Spinal cord (tissue), 9 donors: Measurements from ENCODE around the gene KMT2D. TPM values are rescaled to one million over a fixed set of nuclear protein-coding genes. Genes with fewer than 3 reads are reported as not detected.

Source experiments
- DNase-seq, 6 donors: peaks; one replicate each; pipeline versions ENCODE4 v3.0.0 to v3.0.0-alpha.2; 2013 to 2015; ENCODE audit warnings: low spot score in 6 of 6, low read depth in 4 of 6
- H3K27ac ChIP-seq: one replicate; pipeline ENCODE4 v1.5.1; 2013; ENCODE audit warnings: low read depth, low read length, control low read depth
- H3K27me3 ChIP-seq: one replicate; pipeline ENCODE4 v1.6.1; 2013; ENCODE audit warnings: low read length; ENCODE audit not compliant: control insufficient read depth, insufficient read depth
- H3K36me3 ChIP-seq: one replicate; pipeline ENCODE4 v1.6.1; 2013; ENCODE audit warnings: low read length; ENCODE audit not compliant: control insufficient read depth, insufficient read depth
- H3K4me1 ChIP-seq: one replicate; pipeline ENCODE4 v1.6.1; 2013; ENCODE audit warnings: low read length; ENCODE audit not compliant: control insufficient read depth, insufficient read depth
- H3K4me3 ChIP-seq: one replicate; pipeline ENCODE4 v1.5.1; 2013; ENCODE audit warnings: low read depth, low read length, control low read depth
- H3K9me3 ChIP-seq: one replicate; pipeline ENCODE4 v1.6.1; 2013; ENCODE audit warnings: low read length; ENCODE audit not compliant: control insufficient read depth, insufficient read depth
- polyA plus RNA-seq, 2 donors: library from polyadenylated mRNA; unstranded; fragments of 120-200 nt; gene quantifications; one replicate each; pipeline ENCODE4 v1.2.1, GENCODE V29; 2013; ENCODE audit not compliant: insufficient read length in 2 of 2
- total RNA-seq, 2 donors: library from RNA; depleted of rRNA in 1 of 2; stranded (reverse); fragments of 120-200 nt in 1 of 2; fragments of >200 nt in 1 of 2; gene quantifications; one replicate each; pipeline versions ENCODE4 v1.2.3 to v1.2.4, GENCODE V29; 2013 to 2014

KMT2D gene
- total and polyA plus RNA-seq, 4 donors = 27.2 to 43.2 (median 40.6) TPM

GRCh38 chr12:49012739-49013138 is 47.9 kb downstream of the KMT2D start:
- DNase-seq = no peak

More at GRCh38 chr12:49012739-49013138, 47.9 kb downstream of the KMT2D start:
- H3K36me3 ChIP-seq = peaks cover 21% of the 10 kb centered on the region
- H3K27me3 ChIP-seq = no peaks in the 10 kb centered on the region
- H3K4me3 ChIP-seq = no peak overlapping the region
- no peaks in the 10 kb centered on the region for H3K9me3 ChIP-seq
- H3K4me1 ChIP-seq = peaks cover 4% of the 10 kb centered on the region
- H3K27ac ChIP-seq = no peak overlapping the region

Other genes starting within 250 kb of the KMT2D start
- gene CACNB3, start 242.3 kb downstream of the KMT2D start, total RNA-seq = 10 to 100 TPM; 24.0 to 37.0 TPM
- 10 to 100 TPM; 73.8 to 89.6 TPM for gene CACNB3, start 242.3 kb downstream of the KMT2D start, polyA plus RNA-seq
- 10 to 100 TPM; 44.0 to 85.4 TPM for gene DDX23, start 208.6 kb downstream of the KMT2D start, total RNA-seq
- gene DDX23, start 208.6 kb downstream of the KMT2D start, polyA plus RNA-seq = 10 to 100 TPM; 76.1 to 87.0 TPM
- 10 to 100 TPM in 1 of 2 donors, 1 to 10 TPM in 1; 8.5 to 15.1 TPM for gene RND1, start 194.9 kb downstream of the KMT2D start, total RNA-seq
- 10 to 100 TPM; 41.7 to 45.8 TPM for gene RND1, start 194.9 kb downstream of the KMT2D start, polyA plus RNA-seq
- gene FKBP11, start 135.3 kb downstream of the KMT2D start, total RNA-seq = 10 to 100 TPM; 12.7 to 13.9 TPM
- 10 to 100 TPM; 12.4 to 22.5 TPM for gene FKBP11, start 135.3 kb downstream of the KMT2D start, polyA plus RNA-seq
- 10 to 100 TPM; 67.9 to 74.6 TPM for gene ARF3, start 103.3 kb downstream of the KMT2D start, total RNA-seq
- gene ARF3, start 103.3 kb downstream of the KMT2D start, polyA plus RNA-seq = 100 to 1,000 TPM; 285 to 319 TPM
- gene WNT10B, start 89.1 kb downstream of the KMT2D start, total RNA-seq = 1 to 10 TPM; 2.5 to 2.6 TPM
- gene WNT10B, start 89.1 kb downstream of the KMT2D start, polyA plus RNA-seq = 10 to 100 TPM; 11.6 to 12.7 TPM
- gene WNT1, start 82.5 kb downstream of the KMT2D start, total RNA-seq = not detected
- 1 to 10 TPM; 2.0 to 2.9 TPM for gene WNT1, start 82.5 kb downstream of the KMT2D start, polyA plus RNA-seq
- gene DDN, start 61.4 kb downstream of the KMT2D start, total RNA-seq = under 1 TPM; 0.44 to 0.79 TPM
- gene DDN, start 61.4 kb downstream of the KMT2D start, polyA plus RNA-seq = 1 to 10 TPM; 1.2 to 1.5 TPM
- gene PRKAG1, start 42.0 kb downstream of the KMT2D start, total RNA-seq = 10 to 100 TPM; 43.2 to 74.7 TPM
- gene PRKAG1, start 42.0 kb downstream of the KMT2D start, polyA plus RNA-seq = 10 to 100 TPM; 65.2 to 75.2 TPM
- gene RHEBL1, start 9.2 kb upstream of the KMT2D start, total RNA-seq = 1 to 10 TPM; 1.5 to 1.6 TPM
- 1 to 10 TPM; 2.0 to 4.1 TPM for gene RHEBL1, start 9.2 kb upstream of the KMT2D start, polyA plus RNA-seq
- 1 to 10 TPM; 5.4 to 8.1 TPM for gene DHH, start 34.0 kb upstream of the KMT2D start, total RNA-seq
- 1 to 10 TPM; 1.3 to 4.8 TPM for gene DHH, start 34.0 kb upstream of the KMT2D start, polyA plus RNA-seq
- gene LMBR1L, start 50.1 kb upstream of the KMT2D start, total RNA-seq = 10 to 100 TPM; 38.0 to 48.5 TPM
- gene LMBR1L, start 50.1 kb upstream of the KMT2D start, polyA plus RNA-seq = 100 to 1,000 TPM in 1 of 2 donors, 10 to 100 TPM in 1; 81.0 to 127 TPM
- gene TUBA1B, start 70.6 kb upstream of the KMT2D start, total RNA-seq = 1,000 to 10,000 TPM; 1,390 to 1,569 TPM
- 1,000 to 10,000 TPM; 2,470 to 2,528 TPM for gene TUBA1B, start 70.6 kb upstream of the KMT2D start, polyA plus RNA-seq
- gene TUBA1A, start 128.3 kb upstream of the KMT2D start, total RNA-seq = 1,000 to 10,000 TPM; 2,198 to 2,635 TPM
- 1,000 to 10,000 TPM; 4,527 to 4,721 TPM for gene TUBA1A, start 128.3 kb upstream of the KMT2D start, polyA plus RNA-seq
- gene TUBA1C, start 204.3 kb upstream of the KMT2D start, total RNA-seq = 10 to 100 TPM; 30.4 to 68.8 TPM
- 10 to 100 TPM; 42.5 to 52.3 TPM for gene TUBA1C, start 204.3 kb upstream of the KMT2D start, polyA plus RNA-seq
- 100 to 1,000 TPM in 1 of 2 donors, 10 to 100 TPM in 1; 22.8 to 141 TPM for gene PRPH, start 234.4 kb upstream of the KMT2D start, total RNA-seq
- 100 to 1,000 TPM; 289 to 341 TPM for gene PRPH, start 234.4 kb upstream of the KMT2D start, polyA plus RNA-seq